Ecto neural progenitor cell (in vitro differentiated cells): ENCODE measurements around the gene GRPEL1.

Experiments
- DNase-seq: peaks from one replicate; pipeline ENCODE4 v3.0.0-alpha.2; 2018; ENCODE audit warnings: low spot score

The GRPEL1 gene

DNA sequence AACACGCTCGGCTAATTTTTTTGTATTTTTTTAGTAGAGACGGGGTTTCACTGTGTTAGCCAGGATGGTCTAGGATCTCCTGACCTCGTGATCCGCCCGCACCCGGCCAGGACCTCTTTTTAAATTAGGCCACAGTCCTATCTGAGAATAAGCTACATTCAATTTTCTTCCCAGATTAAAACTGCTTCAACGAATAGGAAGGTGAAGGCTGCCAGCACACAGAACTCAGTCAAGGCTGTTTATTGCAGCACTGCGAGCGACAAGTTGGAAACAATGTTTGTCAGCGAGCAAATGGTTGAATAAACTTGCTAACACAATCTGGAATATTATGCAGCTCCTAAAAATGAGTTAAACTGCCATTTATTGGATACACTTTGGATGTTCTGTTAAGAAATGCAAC lies 1.9 kb downstream of the GRPEL1 start:
- no peak for DNase-seq

DNA sequence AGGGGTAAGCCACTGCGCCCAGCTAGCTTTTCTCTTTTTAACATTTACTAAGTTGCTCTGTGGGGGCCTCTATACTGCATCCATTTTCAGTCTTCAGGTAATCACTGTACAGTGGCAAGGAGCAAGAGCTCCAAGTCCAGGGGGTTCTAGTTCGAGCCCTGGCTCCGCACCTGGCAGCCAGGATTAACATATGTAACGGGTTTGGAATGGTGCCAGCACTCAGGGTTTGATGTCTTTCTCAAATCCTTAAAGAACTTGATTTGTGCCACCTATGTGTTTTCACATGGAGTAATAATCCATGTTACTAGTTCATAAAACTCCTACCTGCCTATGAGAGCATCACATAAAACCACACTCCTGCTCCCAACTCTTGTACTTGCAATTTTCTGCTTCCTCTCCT lies 4.5 kb downstream of the GRPEL1 start:
- no peak for DNase-seq

DNA sequence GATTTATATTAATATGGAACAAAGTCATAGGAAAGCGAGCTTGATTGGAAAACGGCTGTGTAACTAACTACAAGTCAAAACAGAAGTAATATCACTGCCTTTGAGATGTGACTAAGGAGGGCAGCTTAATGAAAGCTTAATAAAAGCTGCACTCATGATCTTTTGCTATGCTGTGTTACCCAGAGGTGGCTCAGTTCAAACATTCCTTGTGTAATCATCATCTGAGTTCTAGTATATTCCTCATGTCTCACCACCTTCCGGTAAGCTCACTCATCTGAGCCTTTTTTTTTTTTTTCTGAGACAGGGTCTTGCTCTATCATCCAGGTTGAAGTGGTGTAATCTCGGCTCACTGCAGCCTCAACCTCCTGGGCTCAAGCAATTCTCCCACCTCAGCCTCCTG lies 5.0 kb downstream of the GRPEL1 start:
- DNase-seq = no peak

DNA sequence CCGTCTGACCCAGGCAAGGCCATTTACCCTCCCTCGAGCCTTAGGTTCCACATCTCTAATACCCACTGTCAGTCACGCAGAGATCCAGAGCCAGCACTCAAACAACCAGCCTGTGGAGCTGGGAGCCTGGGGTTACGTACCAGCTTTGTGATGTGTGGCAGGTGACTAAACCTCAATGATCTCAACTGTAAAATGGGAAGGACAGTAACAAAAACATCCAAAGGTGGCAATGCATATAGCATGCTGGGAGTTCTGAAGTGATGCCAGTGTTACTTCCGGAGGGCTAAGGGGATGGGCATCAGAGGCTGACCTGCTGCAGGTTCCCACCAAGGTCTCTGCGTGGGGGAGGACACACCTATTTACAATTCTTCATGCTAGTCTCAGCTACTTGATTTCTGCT lies 6.0 kb downstream of the GRPEL1 start:
- DNase-seq = no peak

GRCh38 chr4:7060346-7061150 lies 7.3 kb downstream of the GRPEL1 start:
- no peak for DNase-seq

DNA sequence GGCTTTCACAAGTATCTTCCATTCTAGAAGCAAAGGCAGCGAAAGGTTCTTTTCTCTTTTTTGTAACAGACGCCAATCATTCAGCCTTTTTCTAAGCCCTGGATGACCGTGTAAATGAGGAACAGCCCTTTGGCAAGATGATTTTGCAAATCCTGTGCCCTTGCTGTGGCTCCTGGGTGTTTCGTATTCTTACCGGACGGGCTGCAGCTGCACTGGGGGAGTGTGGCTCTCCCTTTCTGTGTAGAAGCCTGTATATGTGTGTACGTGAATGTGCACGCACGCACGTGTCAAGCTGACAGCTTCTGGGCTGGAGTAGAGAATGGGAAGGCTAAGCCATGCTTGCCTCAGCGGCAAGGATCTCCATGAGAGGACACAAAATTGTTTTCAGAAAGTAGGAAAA lies 8.2 kb downstream of the GRPEL1 start:
- no peak for DNase-seq

DNA sequence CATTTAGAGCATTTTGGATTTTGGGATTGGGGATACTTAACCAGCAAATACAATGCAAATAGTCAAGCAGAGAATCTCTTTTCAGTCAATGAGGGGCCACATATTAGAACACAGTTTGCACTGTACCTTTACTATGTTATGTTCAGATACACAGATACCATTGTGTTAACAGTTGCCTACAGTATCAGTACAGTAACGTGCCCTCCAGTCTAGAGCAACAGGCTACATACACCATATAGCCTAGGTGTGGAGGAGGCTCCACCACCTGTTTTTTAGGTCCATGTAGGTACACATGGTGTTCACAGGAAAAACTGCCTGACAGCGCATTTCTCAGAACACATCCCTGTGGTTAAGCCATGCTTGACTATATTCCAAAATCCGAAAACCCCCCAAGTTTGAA lies 9.1 kb downstream of the GRPEL1 start:
- DNase-seq = no peak

DNA sequence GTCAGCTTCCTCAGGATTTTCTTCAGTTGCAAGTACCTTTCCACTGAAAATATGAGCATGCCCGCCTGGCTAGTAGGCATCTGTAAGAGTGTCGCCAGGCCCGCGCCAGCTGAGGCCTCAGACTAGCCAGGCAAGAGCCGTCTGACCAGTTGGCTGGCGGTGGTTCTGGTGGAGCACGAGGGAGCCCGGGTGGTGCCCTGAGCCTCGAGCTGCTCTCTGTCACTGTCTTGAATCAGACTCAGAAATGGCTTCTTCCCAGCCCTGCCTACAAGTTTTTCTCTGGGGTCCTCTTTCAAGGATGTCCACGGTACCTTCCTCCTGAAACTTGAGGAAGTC lies 11.9 kb downstream of the GRPEL1 start:
- no peak for DNase-seq

- DNase-seq = no peak
These were observed 12.5 kb downstream of the GRPEL1 start for GRCh38 chr4:7055111-7055989.

DNA sequence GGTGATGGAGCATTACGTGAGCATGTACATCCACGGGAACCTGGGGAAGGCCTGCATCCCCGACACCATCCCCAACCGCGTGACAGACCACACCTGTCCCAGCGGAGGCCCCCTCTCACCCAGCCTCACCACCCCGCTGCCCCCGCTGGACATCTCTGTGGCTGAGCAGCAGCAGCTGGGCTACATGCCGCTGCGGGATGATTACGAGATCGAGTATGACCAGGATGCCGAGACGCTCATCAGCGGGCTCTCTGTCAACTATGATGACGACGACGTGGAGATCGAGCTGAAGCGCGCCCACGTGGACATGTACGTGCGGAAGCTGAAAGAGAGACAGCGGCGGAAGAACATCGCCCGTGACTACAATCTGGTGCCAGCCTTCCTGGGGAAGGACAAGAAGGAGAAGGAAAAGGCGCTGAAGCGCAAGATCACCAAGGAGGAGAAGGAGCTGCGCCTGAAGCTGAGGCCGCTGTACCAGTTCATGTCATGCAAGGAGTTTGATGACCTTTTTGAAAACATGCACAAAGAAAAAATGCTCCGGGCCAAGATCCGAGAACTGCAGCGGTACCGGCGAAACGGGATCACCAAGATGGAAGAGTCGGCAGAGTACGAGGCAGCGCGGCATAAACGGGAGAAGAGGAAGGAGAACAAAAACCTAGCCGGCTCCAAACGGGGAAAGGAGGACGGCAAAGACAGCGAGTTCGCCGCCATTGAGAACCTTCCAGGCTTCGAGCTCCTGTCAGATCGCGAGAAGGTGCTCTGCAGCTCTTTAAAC lies 13.6 kb downstream of the GRPEL1 start:
- no peak for DNase-seq

DNA sequence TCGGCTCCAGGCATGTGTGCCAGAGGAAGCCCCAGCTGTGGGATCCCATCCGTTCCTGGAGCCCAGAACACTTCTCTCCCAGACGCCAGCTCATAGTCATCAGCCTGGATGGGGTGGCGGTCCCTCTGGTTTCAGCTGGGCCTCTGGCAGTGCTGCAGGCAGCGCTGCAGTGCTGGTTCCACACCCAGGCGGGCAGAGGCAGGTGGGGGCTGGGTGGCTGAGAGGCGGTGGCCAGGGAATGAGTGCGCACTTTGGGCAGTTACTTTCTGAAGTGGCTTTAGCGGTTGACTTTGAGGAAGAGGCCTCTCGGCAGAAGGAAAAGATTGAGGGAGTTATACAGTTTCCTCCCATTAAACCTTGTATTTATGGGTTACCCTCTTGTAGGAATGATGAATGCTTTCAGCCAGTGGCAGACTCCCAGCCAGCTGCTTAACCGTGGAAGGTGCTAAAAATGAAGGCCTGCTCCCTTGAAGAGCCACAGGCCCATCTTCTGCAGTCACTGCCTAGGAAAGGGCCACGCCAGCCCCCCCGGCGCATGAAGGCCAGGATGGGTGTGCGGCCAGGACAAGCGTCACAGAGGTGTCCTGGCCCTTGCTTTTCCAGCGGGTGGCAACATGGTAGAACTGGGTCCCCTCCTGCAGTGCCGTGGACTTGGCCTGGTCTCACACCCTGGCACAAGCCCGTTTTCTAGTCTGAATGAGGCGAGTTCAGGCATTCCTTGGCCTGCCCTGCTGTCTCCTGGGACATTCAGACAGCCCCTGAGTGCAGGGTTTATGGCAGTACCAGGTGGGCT lies 14.7 kb downstream of the GRPEL1 start:
- DNase-seq = no peak

DNA sequence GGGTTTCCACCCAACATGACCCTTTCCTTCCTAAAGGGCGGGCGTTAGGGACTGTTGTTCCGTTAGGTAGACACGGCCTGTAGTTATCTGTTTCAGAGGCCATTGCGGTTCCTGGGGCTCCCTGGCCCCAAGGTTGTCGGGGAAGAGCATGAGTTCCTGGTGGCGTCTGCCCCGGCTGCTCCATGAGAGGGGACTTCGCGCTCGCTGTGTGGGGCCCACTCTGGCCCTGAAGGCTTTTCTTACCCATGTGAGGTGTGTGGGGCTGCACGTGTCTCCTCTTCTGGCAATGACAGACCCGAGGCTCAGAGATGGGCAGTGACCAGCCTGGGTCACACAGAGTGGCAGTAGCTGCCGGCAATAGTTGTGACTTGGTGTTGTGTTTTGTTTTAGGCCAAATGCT lies 15.6 kb downstream of the GRPEL1 start:
- DNase-seq = no peak

- no peak for DNase-seq
These were observed 16.0 kb downstream of the GRPEL1 start for GRCh38 chr4:7051905-7052304.

DNA sequence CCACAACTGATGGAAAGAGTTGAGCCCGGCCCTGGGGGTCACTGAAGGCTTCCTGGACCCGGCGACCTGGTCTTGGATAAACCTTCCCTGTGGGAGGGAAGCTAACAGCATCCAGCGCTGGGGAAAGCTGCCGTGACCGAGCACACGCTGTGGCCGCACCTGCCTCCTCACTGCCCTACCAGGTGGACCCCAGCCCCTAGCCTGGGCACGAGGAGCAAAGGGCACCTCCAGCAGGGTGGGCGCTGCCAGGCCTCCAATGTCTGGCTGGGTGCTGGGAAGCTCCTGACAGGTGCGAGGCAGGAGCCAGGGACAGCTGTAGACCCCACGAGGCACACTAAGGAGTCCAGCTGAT lies 16.7 kb downstream of the GRPEL1 start:
- DNase-seq = no peak

- DNase-seq = no peak
These were observed 17.3 kb downstream of the GRPEL1 start for GRCh38 chr4:7050481-7051143.

DNA sequence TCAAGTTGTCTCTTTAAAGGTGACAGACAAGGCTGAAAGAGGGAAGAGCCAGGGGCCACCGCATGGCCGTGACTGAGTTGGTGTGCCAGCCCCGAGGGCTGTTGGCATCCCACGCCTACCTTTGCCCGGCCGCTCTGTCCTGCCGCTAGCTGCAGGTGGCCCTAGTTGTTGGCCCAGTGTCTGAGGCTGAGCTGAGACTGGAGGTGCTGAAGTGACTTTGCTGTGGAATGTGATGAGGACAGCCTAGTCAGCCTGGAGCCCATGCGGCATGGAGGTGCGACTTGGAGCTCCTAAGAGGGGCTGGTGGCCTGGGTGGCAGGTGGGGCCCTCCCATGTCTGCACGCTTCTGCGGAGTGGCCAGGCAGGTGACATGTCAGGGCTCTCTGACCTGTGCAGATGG lies 18.1 kb downstream of the GRPEL1 start:
- DNase-seq = no peak

DNA sequence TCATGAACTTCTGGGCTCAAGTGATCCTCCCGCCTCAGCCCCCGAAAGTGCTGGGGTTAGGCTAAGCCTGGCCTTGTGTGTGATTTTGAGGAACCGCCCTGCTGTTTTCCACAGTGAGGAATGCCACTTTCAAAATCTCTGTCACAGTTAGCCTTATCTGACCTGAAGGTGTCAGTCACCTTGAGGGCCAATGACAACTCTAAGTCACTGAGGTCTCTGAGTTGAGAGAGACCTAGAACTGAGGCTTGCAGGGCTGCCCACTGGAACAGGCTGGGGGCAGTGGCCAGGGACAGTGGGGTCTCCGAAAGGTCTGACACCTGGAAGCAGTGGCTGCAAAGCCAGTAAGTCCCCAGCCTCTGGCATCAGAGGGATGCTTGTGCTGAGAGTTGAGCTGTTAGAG lies 18.6 kb downstream of the GRPEL1 start:
- DNase-seq = no peak

DNA sequence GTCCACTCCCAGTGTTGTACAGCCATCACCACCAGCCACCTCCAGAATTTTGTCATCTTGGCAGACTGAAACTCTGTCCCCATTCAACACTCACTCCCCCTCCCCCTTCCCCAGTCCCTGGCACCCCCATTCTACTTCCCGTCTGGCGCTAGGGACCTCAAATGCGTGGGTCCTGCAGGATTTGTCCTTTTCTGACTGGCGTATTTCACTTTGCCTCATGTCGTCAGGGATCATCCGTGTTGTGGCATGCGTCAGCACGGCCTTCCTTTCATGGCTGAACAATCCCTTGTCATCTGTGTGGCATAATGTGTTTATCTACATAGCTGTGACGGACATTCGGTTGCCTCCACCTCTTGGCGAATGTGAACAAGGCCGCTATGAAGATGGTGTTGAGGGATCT lies 19.2 kb downstream of the GRPEL1 start:
- DNase-seq = no peak

DNA sequence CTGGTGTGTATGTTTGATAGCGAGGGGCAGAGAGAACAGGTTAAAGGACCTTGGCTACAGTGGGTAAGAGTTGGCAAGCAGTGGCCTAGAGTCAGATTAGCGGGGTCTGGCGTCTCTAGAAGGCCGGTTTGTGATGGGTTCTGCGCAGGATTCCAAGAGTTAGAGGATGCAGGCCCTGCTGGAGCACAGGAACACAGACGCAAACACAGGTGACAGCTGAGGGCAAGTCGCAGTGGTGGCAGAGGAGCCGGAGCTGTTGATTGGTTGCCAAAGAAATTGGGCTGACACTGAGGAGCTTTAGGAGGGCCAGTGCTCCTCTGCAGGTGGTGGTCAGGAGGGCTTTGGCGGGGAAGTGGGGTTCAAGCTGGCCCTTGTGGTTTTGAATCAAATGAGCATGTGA lies 20.9 kb downstream of the GRPEL1 start:
- no peak for DNase-seq

GRCh38 chr4:7045961-7046921 lies 21.6 kb downstream of the GRPEL1 start:
- no peak for DNase-seq
